Colonic mucosa (tissue), 4 donors: Measurements from ENCODE around the gene XXYLT1. TPM values are rescaled to one million over a fixed set of nuclear protein-coding genes. Genes with fewer than 3 reads are reported as not detected.
A peak's percentile ranks its signal among the peaks of the same experiment; 100 is the strongest.

Source experiments
- DNase-seq: peaks from one replicate; pipeline ENCODE4 v3.0.0-alpha.2; 2020
- H3K27ac ChIP-seq: fragments of 200-600 bp; one replicate; pipeline ENCODE4 v1.8.0; 2021
- H3K27me3 ChIP-seq: fragments of 200-600 bp; one replicate; pipeline ENCODE4 v1.8.0; 2021
- H3K36me3 ChIP-seq: fragments of 200-600 bp; one replicate; pipeline ENCODE4 v1.8.0; 2021
- H3K4me1 ChIP-seq: fragments of 200-600 bp; one replicate; pipeline ENCODE4 v1.8.0; 2021; ENCODE audit warnings: mild to moderate bottlenecking
- H3K4me3 ChIP-seq: fragments of 200-600 bp; one replicate; pipeline ENCODE4 v1.8.0; 2021
- H3K9ac ChIP-seq, 2 donors: one replicate each; pipeline ENCODE4 v1.7.0; 2013; ENCODE audit warnings: control low read depth in 2 of 2, low read depth in 2 of 2, low read length in 2 of 2
- H3K9me3 ChIP-seq: fragments of 200-600 bp; one replicate; pipeline ENCODE4 v1.8.0; 2021
- intact Hi-C: fragments of 100-400 bp; cut with DNase I; formaldehyde crosslinking; loops from one replicate; pipeline ENCODE4 v1.14.1; 2022
- total RNA-seq, 2 donors: library from RNA; stranded (reverse); fragmentation: NEBNext Ultra II Directional in 1 of 2; extraction: Animal tissue kit (Norgen Biotek cat#: 25700) in 1 of 2; gene quantifications; one replicate each; pipeline ENCODE4 v1.2.1, GENCODE V29; 2021
- TF ChIP-seq, protein P1 (sequence below): fragments of 200-600 bp; IDR thresholded peaks from one replicate; pipeline ENCODE4 v1.8.0; 2022; ENCODE audit warnings: antibody characterized with exemption, mild to moderate bottlenecking
- donor health status: healthy.
- donor health status: DM: no; HTN: no; CAD: no.
- donor health status: DM: no; HTN: no; CAD: no.

Gene XXYLT1
- total RNA-seq, 2 donors from 2014 or later, result 8.3 to 10.9 TPM

DNA sequence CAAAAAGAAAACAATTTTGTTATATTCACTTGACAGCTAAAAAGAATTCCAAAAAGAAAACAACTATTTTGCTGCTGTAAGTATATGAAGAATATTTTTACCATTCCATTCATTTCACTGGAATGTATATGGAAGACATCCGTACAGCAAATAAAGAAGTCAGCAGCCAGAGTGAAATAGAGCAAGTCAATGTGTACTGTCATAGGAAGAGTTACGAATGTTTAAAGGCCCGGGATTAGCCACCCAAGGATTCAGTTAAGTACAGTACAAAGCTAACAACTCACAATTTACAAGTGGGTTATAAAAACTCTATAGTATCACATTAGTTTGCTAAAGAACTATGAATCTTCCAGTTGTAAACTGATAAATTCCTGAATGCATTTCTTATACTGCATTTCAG, 14.4 kb upstream of the XXYLT1 start:
- Histone ChIP-seq H3K27me3 (no peaks in the 10 kb centered on the region), H3K4me1 (no peaks in the 10 kb centered on the region), H3K4me3 (no peak overlapping the region), H3K36me3 (peaks cover 4% of the 10 kb centered on the region), H3K27ac (peak overlapping the region; percentile 1), H3K9ac (no peak overlapping the region), H3K9me3 (no peaks in the 10 kb centered on the region)
- intact Hi-C loops, result no loop called here
- TF ChIP-seq, protein P1, sequence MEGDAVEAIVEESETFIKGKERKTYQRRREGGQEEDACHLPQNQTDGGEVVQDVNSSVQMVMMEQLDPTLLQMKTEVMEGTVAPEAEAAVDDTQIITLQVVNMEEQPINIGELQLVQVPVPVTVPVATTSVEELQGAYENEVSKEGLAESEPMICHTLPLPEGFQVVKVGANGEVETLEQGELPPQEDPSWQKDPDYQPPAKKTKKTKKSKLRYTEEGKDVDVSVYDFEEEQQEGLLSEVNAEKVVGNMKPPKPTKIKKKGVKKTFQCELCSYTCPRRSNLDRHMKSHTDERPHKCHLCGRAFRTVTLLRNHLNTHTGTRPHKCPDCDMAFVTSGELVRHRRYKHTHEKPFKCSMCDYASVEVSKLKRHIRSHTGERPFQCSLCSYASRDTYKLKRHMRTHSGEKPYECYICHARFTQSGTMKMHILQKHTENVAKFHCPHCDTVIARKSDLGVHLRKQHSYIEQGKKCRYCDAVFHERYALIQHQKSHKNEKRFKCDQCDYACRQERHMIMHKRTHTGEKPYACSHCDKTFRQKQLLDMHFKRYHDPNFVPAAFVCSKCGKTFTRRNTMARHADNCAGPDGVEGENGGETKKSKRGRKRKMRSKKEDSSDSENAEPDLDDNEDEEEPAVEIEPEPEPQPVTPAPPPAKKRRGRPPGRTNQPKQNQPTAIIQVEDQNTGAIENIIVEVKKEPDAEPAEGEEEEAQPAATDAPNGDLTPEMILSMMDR, result no peak
- no peak for DNase-seq

DNA sequence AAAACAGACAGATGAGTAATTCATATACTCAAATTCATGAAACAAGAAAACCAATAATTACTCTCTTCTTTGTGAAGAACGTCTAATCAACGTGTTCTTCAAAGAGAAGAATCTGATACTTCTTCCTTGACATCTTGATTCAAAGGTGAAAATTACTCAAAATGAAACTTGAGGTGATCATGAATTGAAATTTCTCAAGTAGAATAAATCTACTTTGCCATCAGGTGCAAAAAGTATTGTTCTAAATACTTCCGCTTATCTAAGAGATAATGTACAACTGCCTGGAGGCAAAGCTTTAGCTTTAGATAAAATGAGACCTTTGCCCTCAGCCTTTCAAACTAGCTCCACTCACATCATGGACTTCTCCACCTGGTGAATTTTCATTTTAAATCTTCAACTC, 13.9 kb upstream of the XXYLT1 start:
- Histone ChIP-seq H3K27ac (peak overlapping the region; percentile 1), H3K27me3 (no peaks in the 10 kb centered on the region), H3K36me3 (peaks cover under 1% of the 10 kb centered on the region), H3K9me3 (no peaks in the 10 kb centered on the region), H3K4me3 (no peak overlapping the region), H3K4me1 (no peaks in the 10 kb centered on the region), H3K9ac (no peak overlapping the region)
- intact Hi-C loops, result no loop called here
- TF ChIP-seq, protein P1, result no peak
- no peak for DNase-seq

DNA sequence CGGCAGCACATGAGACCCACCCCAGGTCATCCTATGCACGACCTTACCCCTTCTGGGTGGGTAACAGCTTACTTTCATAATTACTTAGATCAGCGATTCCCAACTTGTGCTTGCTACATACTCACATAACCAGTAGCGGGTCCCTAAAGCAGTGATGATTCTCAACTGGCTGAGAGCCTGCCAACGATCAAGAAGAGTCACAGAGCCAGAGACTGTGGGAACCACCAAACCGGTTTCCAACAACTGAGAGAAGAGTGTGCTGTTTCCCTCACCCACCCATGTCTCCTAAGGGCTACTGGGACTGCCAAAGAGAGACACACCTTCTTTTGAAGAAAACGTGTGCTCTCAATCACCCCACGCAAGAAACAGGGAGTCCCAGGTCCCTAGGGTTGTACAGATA, 12.0 kb upstream of the XXYLT1 start:
- intact Hi-C loops, result no loop called here
- no peaks in the 10 kb centered on the region for H3K27me3 ChIP-seq
- no peak overlapping the region for H3K27ac ChIP-seq
- H3K9me3 ChIP-seq, result no peaks in the 10 kb centered on the region
- DNase-seq, result peak; percentile 45
- no peaks in the 10 kb centered on the region for H3K36me3 ChIP-seq
- H3K4me1 ChIP-seq, result no peaks in the 10 kb centered on the region
- TF ChIP-seq, protein P1, result no peak
- H3K9ac ChIP-seq, result no peak overlapping the region
- no peak overlapping the region for H3K4me3 ChIP-seq

DNA sequence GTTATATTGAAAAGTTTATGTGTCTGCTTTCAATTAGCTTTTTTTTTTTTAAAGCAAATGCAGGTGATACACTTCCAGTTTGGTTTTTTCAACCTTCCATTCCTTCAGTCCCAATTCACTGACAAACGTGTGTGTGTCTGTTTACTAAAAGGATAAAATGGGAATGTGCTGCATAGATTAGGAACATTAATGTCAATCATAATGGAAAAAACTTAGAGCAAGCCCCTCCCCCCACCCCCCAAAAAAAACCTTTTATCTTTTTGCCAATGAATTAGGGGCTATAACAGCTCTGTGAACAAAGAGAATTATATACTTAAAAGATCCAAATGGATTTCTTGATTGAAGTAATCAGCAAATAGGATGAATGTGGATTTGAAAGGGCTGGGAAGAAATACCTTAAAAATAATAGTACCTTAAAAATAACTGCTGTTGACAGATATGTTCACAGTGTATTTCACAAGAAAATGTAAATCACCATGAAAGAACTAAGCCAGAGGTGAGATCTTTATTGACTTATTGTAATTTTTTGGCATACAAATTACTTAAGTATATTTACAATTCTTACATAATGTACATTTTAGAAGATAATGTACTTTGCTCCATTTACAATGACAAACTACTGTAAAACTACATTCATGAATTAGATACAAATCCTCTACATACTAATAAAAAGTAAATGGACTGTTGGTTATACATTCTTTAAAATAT, 3.5 kb upstream of the XXYLT1 start:
- no peak overlapping the region for H3K9ac ChIP-seq
- no peaks in the 10 kb centered on the region for H3K9me3 ChIP-seq
- intact Hi-C loops, result no loop called here
- no peaks in the 10 kb centered on the region for H3K27me3 ChIP-seq
- DNase-seq, result no peak
- no peak overlapping the region for H3K27ac ChIP-seq
- no peaks in the 10 kb centered on the region for H3K36me3 ChIP-seq
- TF ChIP-seq, protein P1, result no peak
- H3K4me3 ChIP-seq, result no peak overlapping the region
- H3K4me1 ChIP-seq, result peaks cover 12% of the 10 kb centered on the region

DNA sequence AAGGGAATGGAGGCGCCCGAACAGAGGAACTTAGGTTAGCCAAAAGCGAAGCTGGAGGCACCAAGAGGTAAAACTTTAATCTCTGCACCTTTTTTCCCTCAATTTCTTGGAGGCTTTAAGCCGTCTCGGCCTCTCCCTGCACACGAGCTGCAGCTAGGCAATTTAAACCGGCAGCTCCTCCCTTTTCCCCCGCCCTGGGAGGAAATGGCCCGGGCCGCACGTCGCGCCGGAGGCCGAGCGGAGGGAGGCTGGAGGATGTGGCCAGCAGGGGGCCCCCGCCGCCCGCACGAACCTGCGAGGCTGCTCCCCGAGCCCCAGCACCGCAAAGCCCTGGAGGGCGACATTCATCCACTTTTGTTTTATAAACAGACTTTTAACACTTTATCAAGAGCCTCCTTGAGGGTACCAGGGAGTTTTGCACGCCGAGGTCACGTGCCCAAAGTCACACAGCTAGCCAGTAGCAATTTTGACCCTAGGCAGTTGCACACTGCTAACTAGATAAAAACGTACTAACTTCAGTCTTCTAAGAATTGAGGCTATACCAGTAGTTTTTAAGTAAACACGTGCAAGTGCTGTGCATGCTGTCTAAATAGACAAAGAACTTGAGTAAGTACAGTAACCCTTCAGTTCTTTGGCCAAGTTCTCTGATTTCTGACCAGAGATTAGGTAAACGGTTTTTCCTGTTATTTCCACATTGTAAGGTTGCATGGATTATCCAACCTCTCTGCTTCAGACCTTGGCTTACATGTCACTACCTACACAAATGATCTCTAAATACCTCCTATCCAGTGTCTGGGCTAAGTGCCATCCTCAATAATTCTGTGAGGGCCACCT, 668 bp upstream of the XXYLT1 start:
- peak overlapping the region; percentile 62 to 70 for H3K9ac ChIP-seq
- H3K9me3 ChIP-seq, result no peaks in the 10 kb centered on the region
- H3K36me3 ChIP-seq, result no peaks in the 10 kb centered on the region
- H3K27me3 ChIP-seq, result no peaks in the 10 kb centered on the region
- peak; percentile 94 for DNase-seq
- TF ChIP-seq, protein P1, result peak; percentile 95
- intact Hi-C loops, result loop anchor here (1.0 kb wide), 1 partner anchor 251 kb away; no protein-coding TSS in a partner anchor
- H3K27ac ChIP-seq, result peak overlapping the region; percentile 95
- H3K4me1 ChIP-seq, result peaks cover 16% of the 10 kb centered on the region
- peak overlapping the region; percentile 70 for H3K4me3 ChIP-seq
